Osteocyte (in vitro differentiated cells): ENCODE measurements around the gene DNAJC13. TPM values are rescaled to one million over a fixed set of nuclear protein-coding genes. Genes with fewer than 3 reads are reported as not detected.

Experiments used
- DNase-seq: peaks from one replicate; pipeline ENCODE4 v3.0.0; 2021; ENCODE audit warnings: mixed read lengths; ENCODE audit not compliant: unreplicated experiment; ENCODE audit errors: extremely low spot score
- H3K27ac Mint-ChIP-seq: one replicate; pipeline ENCODE4 v1.8.0; 2021; ENCODE audit warnings: mild to moderate bottlenecking, mixed read lengths; ENCODE audit not compliant: unreplicated experiment
- H3K27me3 Mint-ChIP-seq: one replicate; pipeline ENCODE4 v1.8.0; 2021; ENCODE audit warnings: mixed read lengths; ENCODE audit not compliant: unreplicated experiment
- H3K36me3 Mint-ChIP-seq: one replicate; pipeline ENCODE4 v1.8.0; 2021; ENCODE audit warnings: mixed read lengths; ENCODE audit not compliant: unreplicated experiment
- H3K4me1 Mint-ChIP-seq: one replicate; pipeline ENCODE4 v1.8.0; 2021; ENCODE audit warnings: mixed read lengths; ENCODE audit not compliant: unreplicated experiment
- H3K4me3 Mint-ChIP-seq: one replicate; pipeline ENCODE4 v1.8.0; 2021; ENCODE audit warnings: mild to moderate bottlenecking, moderate library complexity, mixed read lengths; ENCODE audit not compliant: unreplicated experiment
- H3K9me3 Mint-ChIP-seq: one replicate; pipeline ENCODE4 v1.8.0; 2021; ENCODE audit warnings: mixed read lengths; ENCODE audit not compliant: unreplicated experiment
- CTCF ChIP-seq: fragments of 200-600 bp; sonication (generic); IDR thresholded peaks from 2 replicates; pipeline ENCODE4 v1.5.0; 2021; ENCODE audit warnings: antibody characterized with exemption, mild to moderate bottlenecking, moderate library complexity
- total RNA-seq: library from RNA; stranded (reverse); gene quantifications from 2 replicates; pipeline ENCODE4 v1.2.1, GENCODE V29; 2021

The DNAJC13 gene
- total RNA-seq, 1 donor from 2014 or later = 57.1 TPM

GRCh38 chr3:132399054-132399929 is 18.0 kb upstream of the DNAJC13 start:
- no peak overlapping the region for H3K4me3 Mint-ChIP-seq
- no peak for DNase-seq
- no peak overlapping the region for H3K27ac Mint-ChIP-seq

GRCh38 chr3:132401255-132401654 is 16.0 kb upstream of the DNAJC13 start:
- no peak for TF ChIP-seq CTCF
- no peak for DNase-seq
- no peak overlapping the region for H3K4me3 Mint-ChIP-seq
- H3K36me3 Mint-ChIP-seq = no peaks in the 10 kb centered on the region
- peaks cover 64% of the 10 kb centered on the region for H3K27me3 Mint-ChIP-seq
- H3K27ac Mint-ChIP-seq = no peak overlapping the region
- H3K9me3 Mint-ChIP-seq = no peaks in the 10 kb centered on the region
- no peaks in the 10 kb centered on the region for H3K4me1 Mint-ChIP-seq

More at GRCh38 chr3:132399054-132399929, 18.0 kb upstream of the DNAJC13 start:
- H3K36me3 Mint-ChIP-seq = no peaks in the 10 kb centered on the region
- no peaks in the 10 kb centered on the region for H3K9me3 Mint-ChIP-seq
- TF ChIP-seq CTCF = peak; percentile 83
- H3K4me1 Mint-ChIP-seq = no peaks in the 10 kb centered on the region
- peaks cover 50% of the 10 kb centered on the region for H3K27me3 Mint-ChIP-seq

- no peak for TF ChIP-seq CTCF
- H3K27me3 Mint-ChIP-seq = peaks cover 73% of the 10 kb centered on the region
These were observed 13.0 kb upstream of the DNAJC13 start for GRCh38 chr3:132404276-132404675.

GRCh38 chr3:132405188-132405587 is 12.1 kb upstream of the DNAJC13 start:
- Mint-ChIP-seq H3K9me3 (no peaks in the 10 kb centered on the region), H3K4me3 (no peak overlapping the region), H3K27ac (no peak overlapping the region), H3K36me3 (no peaks in the 10 kb centered on the region), H3K27me3 (peaks cover 79% of the 10 kb centered on the region), H3K4me1 (no peaks in the 10 kb centered on the region)
- DNase-seq = no peak
- no peak for TF ChIP-seq CTCF

More at GRCh38 chr3:132404276-132404675, 13.0 kb upstream of the DNAJC13 start:
- Mint-ChIP-seq H3K9me3 (no peaks in the 10 kb centered on the region), H3K4me1 (no peaks in the 10 kb centered on the region), H3K27ac (no peak overlapping the region), H3K4me3 (no peak overlapping the region), H3K36me3 (no peaks in the 10 kb centered on the region)
- DNase-seq = no peak

GRCh38 chr3:132405609-132406299 is 11.5 kb upstream of the DNAJC13 start:
- Mint-ChIP-seq H3K9me3 (no peaks in the 10 kb centered on the region), H3K27me3 (peaks cover 83% of the 10 kb centered on the region), H3K27ac (no peak overlapping the region), H3K4me3 (no peak overlapping the region), H3K36me3 (no peaks in the 10 kb centered on the region), H3K4me1 (no peaks in the 10 kb centered on the region)
- DNase-seq = no peak
- no peak for TF ChIP-seq CTCF
